OCI-M2 (cell line): ENCODE results near the gene AMH.

Experiments used
- DNase-seq: peaks from one replicate; lab custom pipeline; 2025; ENCODE audit not compliant: unreplicated experiment; lab: John Stamatoyannopoulos, UW

Gene AMH

GRCh38 chr19:2234996-2235380, 14.1 kb upstream of the AMH start:
- no peak for DNase-seq

GRCh38 chr19:2235381-2236063, 13.6 kb upstream of the AMH start:
- no peak for DNase-seq

- DNase-seq = no peak
These were observed 13.1 kb upstream of the AMH start for GRCh38 chr19:2236064-2236313.

- peak; percentile 84 for DNase-seq
These were observed 12.6 kb upstream of the AMH start, which contains the start of the genes PLEKHJ1 and SF3A2 for GRCh38 chr19:2236314-2237050. TSS of gene PLEKHJ1 (minus strand) at chr19:2236329. CDS start at chr19:2236248, 81 bp downstream. TSS of gene SF3A2 (plus strand) at chr19:2236824. CDS start at chr19:2243419, 6,595 bp downstream.

- no peak for DNase-seq
These were observed 11.9 kb upstream of the AMH start for GRCh38 chr19:2237051-2237868.

GRCh38 chr19:2237869-2238153, 11.3 kb upstream of the AMH start:
- no peak for DNase-seq

GRCh38 chr19:2239173-2239572, 9.9 kb upstream of the AMH start:
- no peak for DNase-seq

GRCh38 chr19:2239771-2240770, 9.1 kb upstream of the AMH start:
- DNase-seq = no peak

GRCh38 chr19:2240881-2241760, 8.0 kb upstream of the AMH start:
- no peak for DNase-seq

GRCh38 chr19:2242092-2242537, 7.0 kb upstream of the AMH start:
- DNase-seq = no peak

GRCh38 chr19:2242816-2243215, 6.3 kb upstream of the AMH start:
- no peak for DNase-seq

GRCh38 chr19:2243274-2244124, 5.6 kb upstream of the AMH start:
- no peak for DNase-seq

GRCh38 chr19:2244125-2244411, 5.1 kb upstream of the AMH start:
- DNase-seq = no peak

GRCh38 chr19:2244486-2244885, 4.6 kb upstream of the AMH start:
- DNase-seq = no peak

GRCh38 chr19:2245273-2245672, 3.9 kb upstream of the AMH start:
- DNase-seq = no peak

GRCh38 chr19:2246014-2246620, 3.0 kb upstream of the AMH start:
- DNase-seq = no peak

GRCh38 chr19:2246801-2247361, 2.2 kb upstream of the AMH start:
- no peak for DNase-seq

GRCh38 chr19:2247433-2248101, 1.6 kb upstream of the AMH start:
- no peak for DNase-seq
